HepG2 (cell line): ENCODE data around the gene NENF. TPM values are rescaled to one million over a fixed set of nuclear protein-coding genes. Genes with fewer than 3 reads are reported as not detected.

Source experiments
- ATAC-seq: fragments of 200-7000 bp; cut with Tn5 transposase; 3 replicates; pipeline ENCODE4 v1.9.1; 2020; ENCODE audit warnings: mild to moderate bottlenecking, moderate library complexity
- BruUV-seq: library from RNA; stranded (reverse); fragments of 400-500 nt; replicated peaks from 2 replicates; lab custom pipeline; 2021; lab: Mats Ljungman, UMichigan
- CTCF ChIA-PET: fragments of 300-600 bp; formaldehyde crosslinking; extraction: SDS; loops from one replicate; lab custom pipeline; 2021; ENCODE audit warnings: low total read pairs, inconsistent platforms, low intra/inter-chr PET ratio; lab: Yijun Ruan, JAX
- POLR2A ChIA-PET: fragments of 350-600 bp; sonication (Branson Sonifier 250); formaldehyde crosslinking; loops from one replicate; lab custom pipeline; 2020; ENCODE audit warnings: antibody characterized with exemption, inconsistent platforms; lab: Yijun Ruan, JAX
- DNase-seq: peaks from one replicate; pipeline ENCODE4 v3.0.0-alpha.2; 2015; ENCODE audit warnings: low spot score
- FAIRE-seq: peaks from 3 replicates; lab custom pipeline; 2011; peaks lifted over from hg19 to GRCh38; lab: Jason Lieb, UNC
- H2AFZ ChIP-seq: one replicate; pipeline ENCODE4 v1.6.1; 2011; ENCODE audit warnings: low read length, inconsistent platforms
- H3K27ac ChIP-seq: fragments of 300-600 bp; 3 replicates; pipeline ENCODE4 v1.8.0; 2011; ENCODE audit warnings: mixed run types, mild to moderate bottlenecking, mixed read lengths, low read length, inconsistent platforms; ENCODE audit not compliant: insufficient read depth; ENCODE audit errors: extremely low read length
- H3K27me3 ChIP-seq, 2 experiments: fragments of 200-600 bp in 1 of 2; 2 replicates in 1 of 2; 3 replicates in 1 of 2; pipeline versions ENCODE4 v1.6.0 to v1.8.0; 2011; ENCODE audit warnings: low read length in 2 of 2, mild to moderate bottlenecking in 2 of 2, moderate library complexity in 2 of 2, inconsistent platforms in 1 of 2; ENCODE audit not compliant: insufficient read depth in 2 of 2, control insufficient read depth in 1 of 2
- H3K36me3 ChIP-seq, 2 experiments: fragments of 200-600 bp in 1 of 2; replicated peaks in 1 of 2; 2 replicates in 1 of 2; 3 replicates in 1 of 2; pipeline versions ENCODE4 v1.5.1 to v1.8.0; 2011; ENCODE audit warnings: low read length in 2 of 2, inconsistent platforms in 1 of 2; ENCODE audit not compliant: insufficient read depth in 2 of 2, control insufficient read depth in 1 of 2
- H3K4me1 ChIP-seq: 2 replicates; pipeline ENCODE4 v1.5.1; 2012; ENCODE audit warnings: low read length, inconsistent platforms; ENCODE audit not compliant: insufficient read depth
- H3K4me2 ChIP-seq: 2 replicates; pipeline ENCODE4 v1.6.0; 2011; ENCODE audit warnings: low read depth, low read length, inconsistent platforms
- H3K4me3 ChIP-seq, 3 experiments: fragments of 200-600 bp in 1 of 3; sonication (generic), shearing (Covaris generic) in 1 of 3; replicated peaks in 1 of 3; 2 replicates each; pipeline ENCODE4 v1.5.1; 2011 to 2016; ENCODE audit warnings: low read length in 3 of 3, inconsistent platforms in 2 of 3, low read depth in 2 of 3, mild to moderate bottlenecking in 2 of 3, control low read depth in 1 of 3, mixed read lengths in 1 of 3; ENCODE audit not compliant: insufficient read depth in 1 of 3
- H3K79me2 ChIP-seq: one replicate; pipeline ENCODE4 v1.6.1; 2011; ENCODE audit warnings: low read length, inconsistent platforms; ENCODE audit not compliant: insufficient read depth
- H3K9ac ChIP-seq: 2 replicates; pipeline ENCODE4 v1.6.0; 2011; ENCODE audit warnings: mild to moderate bottlenecking, low read depth, low read length, inconsistent platforms; ENCODE audit not compliant: insufficient read depth
- H3K9me3 ChIP-seq: 2 replicates; pipeline ENCODE4 v1.5.1; 2012; ENCODE audit warnings: mild to moderate bottlenecking, low read length
- H4K20me1 ChIP-seq: 2 replicates; pipeline ENCODE4 v1.6.0; 2011; ENCODE audit warnings: inconsistent platforms, mild to moderate bottlenecking, low read length, moderate library complexity; ENCODE audit not compliant: insufficient read depth
- GABPB1 ChIP-seq: IDR thresholded peaks from 2 replicates; pipeline ENCODE4 v1.6.1; 2016; ENCODE audit warnings: mild to moderate bottlenecking, missing genetic modification reagents, moderate library complexity, missing compliant biosample characterization
- HNRNPH1 ChIP-seq: fragments of 200-400 bp; formaldehyde crosslinking; optimal IDR thresholded peaks from 2 replicates; pipeline ENCODE3; 2017; ENCODE audit warnings: mild to moderate bottlenecking, low read depth, low read length
- ZSCAN25 ChIP-seq: sonication (generic); formaldehyde crosslinking; IDR thresholded peaks from 2 replicates; pipeline ENCODE4 v1.8.0; 2022; ENCODE audit warnings: mild to moderate bottlenecking, missing genetic modification reagents
- WGBS: methylation state at CpG from one replicate; pipeline ENCODE4 v1.1.6; 2017; ENCODE audit warnings: low lambda C conversion rate; 5-methylcytosine and 5-hydroxymethylcytosine counted together
- in situ Hi-C: cut with HindIII; loops from 2 replicates; pipeline ENCODE4 v1.10.0; 2017; ENCODE audit warnings: low pct_unique_long_range_greater_than_20kb; ENCODE audit not compliant: extremely low pct_ligation_motif_present
- intact Hi-C: fragments of 100-400 bp; cut with micrococcal nuclease; formaldehyde crosslinking; loops from one replicate; pipeline ENCODE4 v1.10.0; 2022; ENCODE audit not compliant: unreplicated experiment
- polyA plus RNA-seq, 8 experiments: library from polyadenylated mRNA; depleted of rRNA in 3 of 8; stranded (reverse) in 7 of 8; unstranded in 1 of 8; fragments of >200 nt; fragmentation: Illumina TruSeq in 4 of 8; extraction: Trizol in 4 of 8; gene quantifications; 2 replicates each; pipeline versions ENCODE4 v1.2.1 to v1.2.3, GENCODE V29; 2011 to 2016; ENCODE audit warnings: low read depth in 4 of 8, missing spikeins in 1 of 8, mixed read lengths in 1 of 8; ENCODE audit not compliant: insufficient read depth in 1 of 8
- total RNA-seq, 5 experiments: library from RNA; depleted of rRNA; stranded (reverse); fragments of >200 nt; fragmentation: Illumina TruSeq; extraction: Trizol; gene quantifications; 2 replicates each; pipeline ENCODE4 v1.2.3, GENCODE V29; 2016; ENCODE audit warnings: low read depth in 1 of 5
- TF ChIP-seq, protein P1 (sequence below): sonication (generic); formaldehyde crosslinking; conservative IDR thresholded peaks from 2 replicates; pipeline ENCODE4 v1.8.0; 2022; ENCODE audit warnings: mild to moderate bottlenecking, moderate library complexity, missing genetic modification reagents
- TF ChIP-seq, protein P2 (sequence below): sonication (generic); formaldehyde crosslinking; IDR thresholded peaks from 2 replicates; pipeline ENCODE4 v1.9.0; 2021; ENCODE audit warnings: mild to moderate bottlenecking, missing genetic modification reagents
- TF ChIP-seq, protein P3 (sequence below): sonication (generic); formaldehyde crosslinking; IDR thresholded peaks from 2 replicates; pipeline ENCODE4 v1.4.0; 2020; ENCODE audit warnings: missing genetic modification reagents

Gene NENF
- total and polyA plus RNA-seq, 2 of the 13 experiments (the other 11 are each of a cell fraction or from before 2014, with no cell fraction given), result 31.7 to 40.4 TPM

DNA sequence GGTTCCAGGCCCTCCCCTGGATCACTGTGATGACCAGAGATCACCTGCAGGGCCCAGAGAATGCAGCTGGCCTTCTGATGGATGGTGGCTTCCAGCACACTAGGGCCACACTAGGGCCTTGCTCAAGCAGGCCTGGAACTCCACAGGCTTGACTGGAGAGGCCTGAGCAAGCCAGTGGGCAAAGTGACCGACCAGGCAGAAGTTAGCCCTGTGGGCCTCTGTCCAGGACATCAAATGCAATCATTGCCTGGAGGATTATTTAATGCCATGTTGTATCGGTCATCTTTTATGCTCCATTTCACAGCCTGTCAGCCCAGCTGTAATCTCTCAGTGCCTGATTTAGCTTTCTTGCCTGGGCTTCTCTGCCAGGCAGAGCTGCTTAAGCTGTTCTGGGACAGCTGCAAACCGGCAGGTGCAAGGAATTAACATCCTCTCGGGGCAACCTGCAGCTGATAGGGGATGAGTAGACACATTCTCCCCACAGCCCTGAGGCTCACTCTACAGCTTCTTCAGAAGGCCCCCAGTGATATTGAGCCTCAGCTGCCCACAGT is 17.7 kb downstream of the NENF start:
- ATAC-seq (peak; percentile 29; the same call in 1 of the 3 replicates), FAIRE-seq (no peak), DNase-seq (no peak)
- no peaks in the 10 kb centered on the region for H3K27me3 ChIP-seq
- BruUV-seq, result no TSS peak
- no peak overlapping the region for H2AFZ ChIP-seq
- no peaks in the 10 kb centered on the region for H3K4me1 ChIP-seq
- ChIA-PET CTCF (no interaction called here), POLR2A (no interaction called here)
- 57% methylated on average over 4 of the region's 4 CpGs for WGBS
- no peak overlapping the region for H3K9ac ChIP-seq
- H3K4me3 ChIP-seq, result no peak overlapping the region
- no peaks in the 10 kb centered on the region for H3K79me2 ChIP-seq
- TF ChIP-seq, protein P1, sequence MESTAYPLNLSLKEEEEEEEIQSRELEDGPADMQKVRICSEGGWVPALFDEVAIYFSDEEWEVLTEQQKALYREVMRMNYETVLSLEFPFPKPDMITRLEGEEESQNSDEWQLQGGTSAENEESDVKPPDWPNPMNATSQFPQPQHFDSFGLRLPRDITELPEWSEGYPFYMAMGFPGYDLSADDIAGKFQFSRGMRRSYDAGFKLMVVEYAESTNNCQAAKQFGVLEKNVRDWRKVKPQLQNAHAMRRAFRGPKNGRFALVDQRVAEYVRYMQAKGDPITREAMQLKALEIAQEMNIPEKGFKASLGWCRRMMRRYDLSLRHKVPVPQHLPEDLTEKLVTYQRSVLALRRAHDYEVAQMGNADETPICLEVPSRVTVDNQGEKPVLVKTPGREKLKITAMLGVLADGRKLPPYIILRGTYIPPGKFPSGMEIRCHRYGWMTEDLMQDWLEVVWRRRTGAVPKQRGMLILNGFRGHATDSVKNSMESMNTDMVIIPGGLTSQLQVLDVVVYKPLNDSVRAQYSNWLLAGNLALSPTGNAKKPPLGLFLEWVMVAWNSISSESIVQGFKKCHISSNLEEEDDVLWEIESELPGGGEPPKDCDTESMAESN (CRISPR knock-in tag), result no peak
- TF ChIP-seq GABPB1, result no peak
- TF ChIP-seq, protein P2, sequence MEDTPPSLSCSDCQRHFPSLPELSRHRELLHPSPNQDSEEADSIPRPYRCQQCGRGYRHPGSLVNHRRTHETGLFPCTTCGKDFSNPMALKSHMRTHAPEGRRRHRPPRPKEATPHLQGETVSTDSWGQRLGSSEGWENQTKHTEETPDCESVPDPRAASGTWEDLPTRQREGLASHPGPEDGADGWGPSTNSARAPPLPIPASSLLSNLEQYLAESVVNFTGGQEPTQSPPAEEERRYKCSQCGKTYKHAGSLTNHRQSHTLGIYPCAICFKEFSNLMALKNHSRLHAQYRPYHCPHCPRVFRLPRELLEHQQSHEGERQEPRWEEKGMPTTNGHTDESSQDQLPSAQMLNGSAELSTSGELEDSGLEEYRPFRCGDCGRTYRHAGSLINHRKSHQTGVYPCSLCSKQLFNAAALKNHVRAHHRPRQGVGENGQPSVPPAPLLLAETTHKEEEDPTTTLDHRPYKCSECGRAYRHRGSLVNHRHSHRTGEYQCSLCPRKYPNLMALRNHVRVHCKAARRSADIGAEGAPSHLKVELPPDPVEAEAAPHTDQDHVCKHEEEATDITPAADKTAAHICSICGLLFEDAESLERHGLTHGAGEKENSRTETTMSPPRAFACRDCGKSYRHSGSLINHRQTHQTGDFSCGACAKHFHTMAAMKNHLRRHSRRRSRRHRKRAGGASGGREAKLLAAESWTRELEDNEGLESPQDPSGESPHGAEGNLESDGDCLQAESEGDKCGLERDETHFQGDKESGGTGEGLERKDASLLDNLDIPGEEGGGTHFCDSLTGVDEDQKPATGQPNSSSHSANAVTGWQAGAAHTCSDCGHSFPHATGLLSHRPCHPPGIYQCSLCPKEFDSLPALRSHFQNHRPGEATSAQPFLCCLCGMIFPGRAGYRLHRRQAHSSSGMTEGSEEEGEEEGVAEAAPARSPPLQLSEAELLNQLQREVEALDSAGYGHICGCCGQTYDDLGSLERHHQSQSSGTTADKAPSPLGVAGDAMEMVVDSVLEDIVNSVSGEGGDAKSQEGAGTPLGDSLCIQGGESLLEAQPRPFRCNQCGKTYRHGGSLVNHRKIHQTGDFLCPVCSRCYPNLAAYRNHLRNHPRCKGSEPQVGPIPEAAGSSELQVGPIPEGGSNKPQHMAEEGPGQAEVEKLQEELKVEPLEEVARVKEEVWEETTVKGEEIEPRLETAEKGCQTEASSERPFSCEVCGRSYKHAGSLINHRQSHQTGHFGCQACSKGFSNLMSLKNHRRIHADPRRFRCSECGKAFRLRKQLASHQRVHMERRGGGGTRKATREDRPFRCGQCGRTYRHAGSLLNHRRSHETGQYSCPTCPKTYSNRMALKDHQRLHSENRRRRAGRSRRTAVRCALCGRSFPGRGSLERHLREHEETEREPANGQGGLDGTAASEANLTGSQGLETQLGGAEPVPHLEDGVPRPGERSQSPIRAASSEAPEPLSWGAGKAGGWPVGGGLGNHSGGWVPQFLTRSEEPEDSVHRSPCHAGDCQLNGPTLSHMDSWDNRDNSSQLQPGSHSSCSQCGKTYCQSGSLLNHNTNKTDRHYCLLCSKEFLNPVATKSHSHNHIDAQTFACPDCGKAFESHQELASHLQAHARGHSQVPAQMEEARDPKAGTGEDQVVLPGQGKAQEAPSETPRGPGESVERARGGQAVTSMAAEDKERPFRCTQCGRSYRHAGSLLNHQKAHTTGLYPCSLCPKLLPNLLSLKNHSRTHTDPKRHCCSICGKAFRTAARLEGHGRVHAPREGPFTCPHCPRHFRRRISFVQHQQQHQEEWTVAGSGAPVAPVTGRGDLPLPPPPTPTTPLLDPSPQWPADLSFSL (CRISPR knock-in tag), result no peak
- TF ChIP-seq, protein P3, sequence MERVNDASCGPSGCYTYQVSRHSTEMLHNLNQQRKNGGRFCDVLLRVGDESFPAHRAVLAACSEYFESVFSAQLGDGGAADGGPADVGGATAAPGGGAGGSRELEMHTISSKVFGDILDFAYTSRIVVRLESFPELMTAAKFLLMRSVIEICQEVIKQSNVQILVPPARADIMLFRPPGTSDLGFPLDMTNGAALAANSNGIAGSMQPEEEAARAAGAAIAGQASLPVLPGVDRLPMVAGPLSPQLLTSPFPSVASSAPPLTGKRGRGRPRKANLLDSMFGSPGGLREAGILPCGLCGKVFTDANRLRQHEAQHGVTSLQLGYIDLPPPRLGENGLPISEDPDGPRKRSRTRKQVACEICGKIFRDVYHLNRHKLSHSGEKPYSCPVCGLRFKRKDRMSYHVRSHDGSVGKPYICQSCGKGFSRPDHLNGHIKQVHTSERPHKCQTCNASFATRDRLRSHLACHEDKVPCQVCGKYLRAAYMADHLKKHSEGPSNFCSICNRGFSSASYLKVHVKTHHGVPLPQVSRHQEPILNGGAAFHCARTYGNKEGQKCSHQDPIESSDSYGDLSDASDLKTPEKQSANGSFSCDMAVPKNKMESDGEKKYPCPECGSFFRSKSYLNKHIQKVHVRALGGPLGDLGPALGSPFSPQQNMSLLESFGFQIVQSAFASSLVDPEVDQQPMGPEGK (CRISPR knock-in tag), result no peak
- no peak for TF ChIP-seq ZSCAN25
- no peak for TF ChIP-seq HNRNPH1
- H3K4me2 ChIP-seq, result no peak overlapping the region
- H3K27ac ChIP-seq, result no peak overlapping the region
- intact Hi-C loops, result no loop called here
- in situ Hi-C loops, result loop anchor here (10.0 kb wide), 1 partner anchor 86 kb away; no protein-coding TSS in a partner anchor
- no peaks in the 10 kb centered on the region for H4K20me1 ChIP-seq
- H3K36me3 ChIP-seq, result peaks cover 0 to 6% of the 10 kb centered on the region in 2 experiments; a peak in 3 of 5 replicates
- H3K9me3 ChIP-seq, result no peaks in the 10 kb centered on the region
